Progenitor cell of endocrine pancreas (in vitro differentiated cells): ENCODE data around the gene SQSTM1. TPM values are rescaled to one million over a fixed set of nuclear protein-coding genes. Genes with fewer than 3 reads are reported as not detected.
A peak's percentile ranks its signal among the peaks of the same experiment; 100 is the strongest.
"Not testable (repeated sequence)": the region's sequence is repeated elsewhere in the genome, so short reads cannot be mapped to it uniquely, and the experiment has no call there.

Source experiments
- DNase-seq: peaks from one replicate; pipeline ENCODE4 v3.0.0; 2021; ENCODE audit warnings: low spot score; ENCODE audit not compliant: unreplicated experiment
- H3K27ac Mint-ChIP-seq: 2 replicates; pipeline ENCODE4 v1.8.0; 2021; ENCODE audit warnings: mild to moderate bottlenecking, moderate library complexity, mixed read lengths
- H3K27me3 Mint-ChIP-seq: 2 replicates; pipeline ENCODE4 v1.8.0; 2021; ENCODE audit warnings: mixed read lengths
- H3K36me3 Mint-ChIP-seq: 2 replicates; pipeline ENCODE4 v1.8.0; 2022; ENCODE audit warnings: mixed read lengths; ENCODE audit not compliant: insufficient read depth
- H3K4me1 Mint-ChIP-seq: 2 replicates; pipeline ENCODE4 v1.8.0; 2021; ENCODE audit warnings: low read depth, mixed read lengths
- H3K4me3 Mint-ChIP-seq: 2 replicates; pipeline ENCODE4 v1.8.0; 2021; ENCODE audit warnings: low read depth, mild to moderate bottlenecking, moderate library complexity, mixed read lengths
- H3K9me3 Mint-ChIP-seq: 2 replicates; pipeline ENCODE4 v1.8.0; 2021; ENCODE audit warnings: low read depth, mixed read lengths
- CTCF ChIP-seq: fragments of 200-600 bp; sonication (generic); IDR thresholded peaks from one replicate; pipeline ENCODE4 v1.5.0; 2021; ENCODE audit warnings: antibody characterized with exemption, mild to moderate bottlenecking; ENCODE audit not compliant: unreplicated experiment
- total RNA-seq: library from RNA; stranded (reverse); gene quantifications from 2 replicates; pipeline ENCODE4 v1.2.1, GENCODE V29; 2021

Gene SQSTM1
- total RNA-seq, 1 donor from 2014 or later: 113 TPM

GRCh38 chr5:179832039-179832745 lies 11.5 kb downstream of the SQSTM1 start:
- TF ChIP-seq CTCF: no peak
- H3K4me1 Mint-ChIP-seq: no peaks in the 10 kb centered on the region
- peaks cover 60% of the 10 kb centered on the region for H3K36me3 Mint-ChIP-seq
- H3K27me3 Mint-ChIP-seq: no peaks in the 10 kb centered on the region
- no peak overlapping the region for H3K4me3 Mint-ChIP-seq
- H3K27ac Mint-ChIP-seq: peak overlapping the region; percentile 82
- H3K9me3 Mint-ChIP-seq: no peaks in the 10 kb centered on the region
- DNase-seq: no peak

GRCh38 chr5:179833056-179833708 lies 12.5 kb downstream of the SQSTM1 start:
- Mint-ChIP-seq H3K9me3 (no peaks in the 10 kb centered on the region), H3K36me3 (peaks cover 54% of the 10 kb centered on the region), H3K27me3 (no peaks in the 10 kb centered on the region), H3K27ac (no peak overlapping the region), H3K4me1 (no peaks in the 10 kb centered on the region), H3K4me3 (no peak overlapping the region)
- TF ChIP-seq CTCF: no peak
- no peak for DNase-seq

GRCh38 chr5:179833709-179834070 lies 13.0 kb downstream of the SQSTM1 start:
- Mint-ChIP-seq H3K4me3 (no peak overlapping the region), H3K4me1 (no peaks in the 10 kb centered on the region), H3K36me3 (peaks cover 49% of the 10 kb centered on the region), H3K27me3 (no peaks in the 10 kb centered on the region), H3K9me3 (no peaks in the 10 kb centered on the region), H3K27ac (no peak overlapping the region)
- no peak for DNase-seq
- TF ChIP-seq CTCF: no peak

- Mint-ChIP-seq H3K27me3 (no peaks in the 10 kb centered on the region), H3K4me3 (no peak overlapping the region), H3K36me3 (peaks cover 45% of the 10 kb centered on the region), H3K9me3 (no peaks in the 10 kb centered on the region), H3K27ac (no peak overlapping the region), H3K4me1 (no peaks in the 10 kb centered on the region)
- no peak for DNase-seq
- TF ChIP-seq CTCF: no peak
Observed at GRCh38 chr5:179834120-179834519, 13.4 kb downstream of the SQSTM1 start.

- H3K27me3 Mint-ChIP-seq, H3K4me1 Mint-ChIP-seq, DNase-seq, H3K9me3 Mint-ChIP-seq, H3K4me3 Mint-ChIP-seq, H3K27ac Mint-ChIP-seq: not testable (repeated sequence)
- H3K36me3 Mint-ChIP-seq: peaks cover 40% of the 10 kb centered on the region
Observed at GRCh38 chr5:179834871-179835270, 14.2 kb downstream of the SQSTM1 start.
